NCI-H1436 treated with DMSO at 0.1 percent for 48 hours (cell line): ENCODE data around the gene ZNF474.

Experiments
- DNase-seq: peaks from one replicate; lab custom pipeline; 2025; lab: John Stamatoyannopoulos, UW

ZNF474 gene

GRCh38 chr5:122118356-122118948, 10.9 kb upstream of the ZNF474 start:
- DNase-seq: no peak

- DNase-seq: no peak
Observed at GRCh38 chr5:122119205-122119604, 10.1 kb upstream of the ZNF474 start.

- no peak for DNase-seq
Observed at GRCh38 chr5:122120493-122120892, 8.9 kb upstream of the ZNF474 start.

GRCh38 chr5:122120957-122121356, 8.4 kb upstream of the ZNF474 start:
- DNase-seq: no peak

GRCh38 chr5:122121479-122122465, 7.6 kb upstream of the ZNF474 start:
- DNase-seq: no peak

GRCh38 chr5:122124766-122125165, 4.6 kb upstream of the ZNF474 start:
- no peak for DNase-seq

GRCh38 chr5:122126177-122126755, 3.1 kb upstream of the ZNF474 start:
- DNase-seq: no peak

GRCh38 chr5:122126756-122127321, 2.5 kb upstream of the ZNF474 start:
- no peak for DNase-seq

GRCh38 chr5:122130152-122130551, 806 bp downstream of the ZNF474 start:
- no peak for DNase-seq

GRCh38 chr5:122137702-122138101, 8.4 kb downstream of the ZNF474 start:
- DNase-seq: no peak

- no peak for DNase-seq
Observed at GRCh38 chr5:122138356-122138755, 9.0 kb downstream of the ZNF474 start.

GRCh38 chr5:122140900-122141299, 11.6 kb downstream of the ZNF474 start:
- no peak for DNase-seq

- DNase-seq: no peak
Observed at GRCh38 chr5:122141751-122142150, 12.4 kb downstream of the ZNF474 start.

- no peak for DNase-seq
Observed at GRCh38 chr5:122142480-122143164, 13.3 kb downstream of the ZNF474 start.

- no peak for DNase-seq
Observed at GRCh38 chr5:122144236-122144635, 14.9 kb downstream of the ZNF474 start.

GRCh38 chr5:122145906-122146305, 16.6 kb downstream of the ZNF474 start:
- no peak for DNase-seq

- no peak for DNase-seq
Observed at GRCh38 chr5:122149321-122150090, 20.2 kb downstream of the ZNF474 start.

GRCh38 chr5:122150215-122150614, 20.9 kb downstream of the ZNF474 start:
- no peak for DNase-seq

- no peak for DNase-seq
Observed at GRCh38 chr5:122151640-122152039, 22.3 kb downstream of the ZNF474 start.

- no peak for DNase-seq
Observed at GRCh38 chr5:122152266-122152900, 23.0 kb downstream of the ZNF474 start.

- DNase-seq: no peak
Observed at GRCh38 chr5:122153230-122153629, 23.9 kb downstream of the ZNF474 start.
